Ammon's horn (tissue), 1 donor: Measurements from ENCODE around the gene NFKB1.

Source experiments
- DNase-seq: peaks from one replicate; pipeline ENCODE4 v3.0.0-alpha.2; 2016; ENCODE audit warnings: low spot score

Gene NFKB1

DNA sequence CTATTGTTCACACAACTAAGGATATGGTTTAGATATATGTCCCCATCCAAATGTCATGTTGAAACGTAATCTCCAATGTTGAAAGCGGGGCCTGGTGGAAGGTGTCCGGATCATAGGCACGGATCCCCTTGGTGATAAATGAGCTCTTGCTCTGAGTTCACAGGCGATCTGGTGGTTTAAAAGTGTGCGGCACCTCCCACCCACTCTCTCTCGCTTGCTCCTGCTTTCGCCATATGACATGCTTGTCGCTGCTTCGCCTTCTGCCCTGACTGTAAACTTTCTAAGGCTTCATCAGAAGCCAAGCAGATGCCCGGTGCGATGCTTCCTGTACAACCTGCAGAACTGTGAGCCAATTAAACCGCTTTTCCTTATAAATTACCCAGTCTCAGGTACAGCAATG is 128.5 kb downstream of the NFKB1 start:
- DNase-seq = no peak

DNA sequence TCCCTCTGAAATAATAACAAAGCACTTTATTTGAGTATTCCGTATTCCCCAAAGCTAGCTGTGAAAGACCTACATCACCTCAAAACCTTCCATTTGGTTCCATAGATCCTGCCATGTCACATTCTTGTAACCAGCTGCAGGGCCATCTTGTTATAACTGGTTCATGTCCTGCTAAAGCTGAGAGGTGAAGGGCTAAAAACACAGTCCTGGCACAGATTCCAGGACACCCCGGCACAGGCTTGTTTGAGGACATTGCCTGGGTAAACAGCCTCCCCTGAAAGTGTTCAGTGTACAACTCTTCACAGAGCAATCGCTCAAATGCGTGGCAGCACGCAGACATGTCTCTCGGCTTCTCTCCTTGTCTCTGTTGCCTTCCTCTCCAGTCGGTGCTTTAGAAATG is 130.5 kb downstream of the NFKB1 start:
- DNase-seq = no peak

DNA sequence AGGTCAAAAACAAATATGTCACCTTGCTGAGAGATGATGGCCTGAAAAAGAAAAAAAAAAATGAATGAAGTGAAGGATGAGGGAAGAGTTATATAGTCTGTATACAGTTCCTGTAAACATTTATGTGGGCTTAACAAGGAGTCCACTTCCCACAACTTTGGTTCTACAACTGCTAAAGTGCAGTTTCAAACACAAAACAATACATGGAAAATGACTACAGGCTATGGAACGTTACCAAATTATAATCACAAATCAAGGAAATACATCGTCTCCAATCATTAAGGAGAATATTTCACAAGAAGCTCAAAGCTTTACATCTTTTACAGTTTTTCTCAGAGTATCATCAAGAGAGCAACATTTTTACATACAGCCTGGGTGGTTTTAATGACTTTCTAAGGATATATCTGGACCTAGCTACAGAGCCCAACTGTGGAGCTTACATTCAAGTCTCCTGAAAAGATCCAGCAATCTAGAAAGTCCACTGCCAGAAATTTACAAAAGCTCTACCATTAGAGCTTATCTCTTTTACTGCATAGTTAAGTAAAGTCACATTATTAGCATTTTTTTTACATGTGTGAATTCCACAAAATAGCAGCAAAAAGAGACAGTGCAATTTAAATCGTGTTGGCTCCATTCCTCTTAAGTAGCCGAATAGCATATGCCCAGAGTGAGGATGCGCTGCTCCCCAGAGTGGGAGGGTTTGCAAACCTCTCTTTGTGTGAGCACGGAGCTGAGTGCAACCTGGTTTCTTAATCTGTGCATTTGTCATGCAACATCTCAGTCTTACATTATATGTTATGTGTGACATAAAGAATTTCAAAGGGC is 131.3 kb downstream of the NFKB1 start:
- no peak for DNase-seq

GRCh38 chr4:102633100-102633499 is 131.9 kb downstream of the NFKB1 start:
- no peak for DNase-seq

DNA sequence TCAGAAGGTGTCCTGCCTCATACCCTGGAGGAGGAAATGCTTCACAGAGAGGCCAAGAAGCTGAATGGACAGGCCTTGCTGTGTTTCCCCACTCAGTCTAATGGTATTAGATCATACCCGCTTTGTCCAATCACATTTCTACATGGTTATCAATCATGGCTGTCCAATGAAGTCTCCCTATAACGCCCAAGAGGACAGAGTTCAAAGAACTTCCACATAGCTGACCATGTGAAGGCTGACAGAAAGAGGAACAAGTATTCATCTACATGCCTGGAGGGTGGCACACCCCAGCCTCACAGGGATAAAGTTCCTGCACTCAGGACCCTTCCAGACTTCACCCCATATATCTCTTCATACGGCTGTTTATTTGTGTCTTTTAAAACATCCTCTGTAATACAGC is 136.2 kb downstream of the NFKB1 start:
- no peak for DNase-seq

GRCh38 chr4:102638621-102639020 is 137.5 kb downstream of the NFKB1 start:
- no peak for DNase-seq

- DNase-seq = no peak
These were observed 138.4 kb downstream of the NFKB1 start for GRCh38 chr4:102639598-102639997.

GRCh38 chr4:102640669-102641068 is 139.5 kb downstream of the NFKB1 start:
- DNase-seq = no peak

- peak; percentile 82 for DNase-seq
These were observed 140.6 kb downstream of the NFKB1 start for GRCh38 chr4:102641793-102642192.

GRCh38 chr4:102642631-102643298 is 141.6 kb downstream of the NFKB1 start:
- no peak for DNase-seq

- DNase-seq = peak; percentile 31
These were observed 146.0 kb downstream of the NFKB1 start for GRCh38 chr4:102647117-102647516.

DNA sequence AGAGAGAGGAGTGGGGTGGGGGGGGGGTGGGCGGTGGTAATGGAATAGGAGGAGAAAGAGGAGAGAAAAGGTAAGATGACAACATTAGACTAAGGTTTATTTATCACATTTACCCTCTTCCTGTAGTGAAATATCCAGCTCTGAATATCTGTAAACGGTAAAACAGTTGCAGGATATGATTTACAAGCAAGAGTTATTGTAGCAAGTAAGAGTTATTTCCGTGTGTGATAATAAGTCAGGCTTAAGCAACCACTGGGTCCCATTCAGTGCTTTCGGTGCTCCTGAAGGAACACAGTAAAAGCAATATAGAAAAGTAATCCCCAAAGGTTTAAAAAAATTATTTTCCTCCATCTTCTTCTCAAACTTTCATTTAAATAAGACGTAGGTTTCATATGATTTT is 156.0 kb downstream of the NFKB1 start:
- DNase-seq = no peak

GRCh38 chr4:102663073-102663472 is 161.9 kb downstream of the NFKB1 start:
- DNase-seq = no peak

DNA sequence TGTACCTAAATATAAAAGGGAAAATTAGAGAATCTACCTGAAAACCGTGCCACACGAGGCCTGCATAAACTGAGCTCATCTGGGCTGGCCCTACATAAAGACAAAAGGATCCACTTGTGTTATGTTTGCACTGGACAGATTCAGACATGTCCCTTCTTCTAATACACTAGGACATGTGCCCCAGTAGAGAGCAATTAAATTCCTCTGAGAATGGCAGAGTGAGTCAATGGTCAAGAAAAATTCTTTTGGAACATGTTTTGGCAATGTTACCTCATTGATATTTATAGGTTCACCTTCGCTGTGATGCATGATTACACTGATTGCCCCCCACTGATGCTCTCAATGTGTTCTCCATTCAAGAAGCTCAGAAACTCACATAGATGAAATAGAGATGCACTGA is 164.4 kb downstream of the NFKB1 start:
- no peak for DNase-seq
